Left renal pelvis (tissue), 4 donors: ENCODE measurements around the gene SUSD4. TPM values are rescaled to one million over a fixed set of nuclear protein-coding genes. Genes with fewer than 3 reads are reported as not detected.
"Not testable (repeated sequence)": the region's sequence is repeated elsewhere in the genome, so short reads cannot be mapped to it uniquely, and the experiment has no call there.

Experiments
- DNase-seq, 4 donors: peaks; one replicate each; pipeline ENCODE4 v3.0.0-alpha.2; 2013; ENCODE audit warnings: low read depth in 4 of 4, low spot score in 3 of 4
- polyA plus RNA-seq, 4 donors: library from polyadenylated mRNA; unstranded; fragments of 120-200 nt; gene quantifications; one replicate each; pipeline ENCODE4 v1.2.1, GENCODE V29; 2013; ENCODE audit not compliant: insufficient read length in 4 of 4

Gene SUSD4
- polyA plus RNA-seq, 4 donors: 0.91 to 21.1 (median 18.4) TPM

GRCh38 chr1:223299553-223299952 lies 64.4 kb downstream of the SUSD4 start:
- no peak for DNase-seq

GRCh38 chr1:223298701-223299100 lies 65.3 kb downstream of the SUSD4 start:
- no peak for DNase-seq

GRCh38 chr1:223297800-223298199 lies 66.2 kb downstream of the SUSD4 start:
- no peak for DNase-seq

- DNase-seq: no peak
Observed at GRCh38 chr1:223291796-223292195, 72.2 kb downstream of the SUSD4 start.

GRCh38 chr1:223290397-223290796 lies 73.6 kb downstream of the SUSD4 start:
- DNase-seq: no peak

DNA sequence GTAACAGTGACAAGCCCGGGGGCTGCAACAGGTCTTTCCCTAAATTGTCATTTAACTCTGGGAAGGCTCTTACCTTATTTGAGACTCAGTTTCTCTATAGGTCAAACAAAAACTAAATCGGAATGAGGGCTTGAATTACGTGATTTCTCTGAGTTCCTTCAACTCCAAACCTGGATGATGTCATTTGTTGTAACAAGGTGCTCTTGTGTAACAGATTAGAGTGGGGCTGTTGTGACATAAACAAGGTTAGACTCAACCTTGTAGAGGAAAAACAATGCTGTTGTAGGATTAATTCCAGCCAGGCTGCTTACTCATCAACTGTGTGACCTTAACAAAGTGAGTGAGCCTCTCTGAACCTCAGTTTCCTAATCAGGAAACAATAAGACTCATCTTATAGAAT lies 74.4 kb downstream of the SUSD4 start:
- no peak for DNase-seq

DNA sequence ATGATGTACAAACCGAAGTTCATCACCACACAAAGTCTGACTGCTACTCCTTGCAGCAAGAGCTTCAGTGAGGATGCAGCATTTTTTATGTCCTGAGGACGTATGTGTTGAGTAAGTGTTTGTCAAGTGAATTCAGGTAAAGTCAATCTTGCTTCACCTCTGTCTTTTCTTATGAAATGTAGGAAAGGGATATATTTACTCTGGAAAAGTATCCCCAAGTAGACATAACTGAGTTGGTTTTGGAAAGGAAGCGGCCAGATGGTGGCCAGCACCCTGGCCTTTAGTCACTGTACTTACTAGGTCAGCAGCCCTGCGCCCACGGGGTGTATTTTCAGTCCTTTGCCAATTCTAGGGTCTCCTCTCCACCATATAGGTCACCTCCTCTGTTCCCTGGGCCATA lies 75.2 kb downstream of the SUSD4 start:
- no peak for DNase-seq

DNA sequence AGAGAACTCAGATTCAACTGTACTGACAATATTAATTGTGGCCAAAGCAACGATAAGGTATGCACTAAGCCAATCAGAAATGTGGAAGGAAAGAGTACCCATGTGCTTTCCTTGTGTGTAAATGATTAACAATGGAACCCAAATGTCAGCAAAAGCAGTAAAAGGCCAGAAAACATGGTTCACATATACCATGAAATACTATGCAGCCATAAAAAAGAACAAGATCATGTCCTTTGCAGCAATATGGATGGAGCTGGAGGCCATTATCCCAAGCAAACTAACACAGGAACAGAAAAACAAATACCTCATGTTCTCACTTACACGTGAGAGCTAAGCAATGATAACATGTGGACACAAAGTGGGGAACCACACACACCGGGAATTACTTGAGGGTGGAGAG lies 78.5 kb downstream of the SUSD4 start:
- no peak for DNase-seq

GRCh38 chr1:223283697-223284096 lies 80.3 kb downstream of the SUSD4 start:
- not testable (repeated sequence) for DNase-seq

DNA sequence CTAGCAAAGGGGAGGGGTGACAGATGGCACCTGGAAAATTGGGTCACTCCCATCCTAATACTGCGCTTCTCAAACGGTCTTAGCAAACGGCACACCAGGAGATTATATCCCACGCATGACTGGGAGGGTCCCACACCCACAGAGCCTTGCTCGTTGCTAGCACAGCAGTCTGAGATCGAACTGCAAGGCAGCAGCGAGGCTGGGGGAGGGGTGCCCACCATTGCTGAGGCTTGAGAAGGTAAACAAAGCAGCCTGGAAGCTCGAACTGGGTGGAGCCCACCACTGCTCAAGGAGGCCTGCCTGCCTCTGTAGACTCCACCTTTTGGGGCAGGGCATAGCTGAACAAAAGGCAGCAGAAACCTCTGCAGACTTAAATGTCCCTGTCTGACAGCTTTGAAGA lies 85.7 kb downstream of the SUSD4 start:
- DNase-seq: not testable (repeated sequence)

- DNase-seq: no peak
Observed at GRCh38 chr1:223276029-223276428, 87.9 kb downstream of the SUSD4 start.

DNA sequence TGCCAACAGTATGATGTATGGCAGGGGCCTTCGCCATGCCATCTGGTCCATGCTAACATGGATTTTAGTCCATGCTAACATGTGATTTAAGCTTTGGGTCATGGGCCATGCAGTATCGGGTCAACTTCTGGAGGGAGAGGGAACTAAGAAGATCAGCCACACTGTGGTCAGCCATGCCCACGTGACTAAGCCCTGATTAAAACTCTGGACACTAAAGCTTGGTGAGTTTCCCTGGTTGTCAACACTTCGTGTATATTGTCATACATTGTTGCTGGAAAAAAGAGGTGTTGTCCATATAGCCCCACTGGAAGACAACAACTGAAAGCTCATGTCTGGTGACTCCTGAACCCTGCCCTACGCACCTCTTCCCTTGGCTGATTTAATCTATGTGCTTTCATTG lies 90.5 kb downstream of the SUSD4 start:
- DNase-seq: no peak

GRCh38 chr1:223271085-223271781 lies 92.7 kb downstream of the SUSD4 start:
- no peak for DNase-seq

GRCh38 chr1:223270155-223270554 lies 93.8 kb downstream of the SUSD4 start:
- no peak for DNase-seq

DNA sequence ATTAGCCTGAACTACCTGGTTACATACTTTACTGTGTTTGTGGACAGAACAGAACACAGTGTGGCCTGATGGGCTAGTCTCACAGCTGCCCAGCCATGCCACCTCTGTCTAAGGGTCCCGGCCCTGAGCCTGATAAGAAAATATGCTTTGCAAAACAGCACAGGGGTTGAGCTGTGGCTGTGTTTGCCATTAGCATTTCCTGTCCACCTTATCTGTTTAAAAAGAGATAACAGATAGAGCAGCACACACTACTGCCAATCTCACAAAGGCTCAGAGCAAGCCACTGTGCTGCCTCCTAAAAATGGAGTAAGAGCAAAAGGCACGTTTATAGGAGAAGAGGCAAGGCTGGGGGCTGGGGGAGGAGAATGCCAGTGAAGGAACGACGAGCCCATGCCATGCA lies 95.0 kb downstream of the SUSD4 start:
- DNase-seq: no peak

DNA sequence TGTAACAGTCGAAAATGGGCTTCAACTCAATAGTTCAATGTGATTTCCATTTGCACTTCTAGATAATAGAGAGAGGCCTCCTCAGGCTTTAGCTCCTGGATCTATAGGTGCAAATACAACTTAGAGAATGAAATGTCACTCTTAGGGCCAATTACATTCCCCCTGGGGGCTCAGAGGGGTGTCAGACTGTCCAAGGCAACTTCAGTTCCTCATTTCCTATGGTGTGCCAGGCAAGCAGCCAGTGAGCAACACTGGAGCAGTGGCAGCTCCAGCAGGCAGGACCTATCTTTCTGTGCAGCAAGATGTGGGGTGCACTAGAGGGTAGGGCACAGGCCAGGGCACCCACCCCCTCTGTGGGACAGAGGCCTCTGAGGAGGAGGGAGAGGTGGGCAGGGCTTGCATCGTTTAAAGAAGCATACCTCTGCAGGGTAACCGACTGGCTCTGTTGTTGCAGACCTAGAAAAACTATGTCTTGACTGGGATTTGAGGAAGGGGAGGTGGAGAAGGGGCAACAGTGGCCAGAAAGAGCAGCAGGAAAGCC lies 97.3 kb downstream of the SUSD4 start:
- no peak for DNase-seq

DNA sequence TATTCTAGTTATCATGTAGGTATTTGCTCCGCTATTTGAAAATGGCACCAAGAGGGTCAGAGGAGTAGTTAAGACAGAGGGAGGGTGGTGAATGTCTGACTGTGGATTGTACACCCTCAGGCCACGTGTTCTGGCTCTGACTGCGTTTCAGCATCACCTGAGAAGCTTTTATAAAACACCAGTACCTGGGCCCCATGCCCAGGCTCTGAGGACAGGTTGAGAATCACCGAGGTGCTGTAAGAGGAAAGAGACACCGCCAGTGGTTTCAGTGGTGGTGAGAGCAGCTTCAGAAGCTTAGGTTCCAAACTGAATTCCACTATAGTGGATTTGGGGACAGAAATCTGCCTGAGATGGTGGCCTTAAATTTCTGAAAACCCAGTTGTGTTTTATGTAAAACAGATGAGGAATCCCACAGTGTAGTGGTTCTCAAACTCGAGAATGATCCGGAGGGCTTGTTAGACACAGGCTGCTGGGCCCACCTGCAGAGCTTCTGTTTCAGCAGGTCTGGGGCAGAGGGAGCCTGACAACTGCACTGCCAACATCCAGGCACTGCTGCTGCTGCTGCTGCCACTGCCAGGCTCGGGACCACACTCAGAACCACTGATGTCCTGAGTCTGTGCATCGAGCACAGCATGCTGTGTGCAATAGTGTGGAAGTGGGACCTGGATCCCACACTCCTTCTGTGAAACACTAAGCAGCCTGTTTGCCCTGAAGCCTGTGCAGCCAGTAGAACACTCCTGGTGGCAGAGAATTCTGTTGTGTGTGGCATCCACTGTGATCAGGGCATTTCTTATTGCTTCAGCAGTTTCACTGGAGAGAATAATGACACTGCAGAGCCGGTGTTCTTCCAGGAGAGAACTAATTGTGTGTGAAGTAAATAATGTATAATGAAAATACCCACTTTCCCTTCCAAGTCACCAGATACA lies 98.7 kb downstream of the SUSD4 start:
- DNase-seq: no peak

- no peak for DNase-seq
Observed at GRCh38 chr1:223264529-223264928, 99.4 kb downstream of the SUSD4 start.

DNA sequence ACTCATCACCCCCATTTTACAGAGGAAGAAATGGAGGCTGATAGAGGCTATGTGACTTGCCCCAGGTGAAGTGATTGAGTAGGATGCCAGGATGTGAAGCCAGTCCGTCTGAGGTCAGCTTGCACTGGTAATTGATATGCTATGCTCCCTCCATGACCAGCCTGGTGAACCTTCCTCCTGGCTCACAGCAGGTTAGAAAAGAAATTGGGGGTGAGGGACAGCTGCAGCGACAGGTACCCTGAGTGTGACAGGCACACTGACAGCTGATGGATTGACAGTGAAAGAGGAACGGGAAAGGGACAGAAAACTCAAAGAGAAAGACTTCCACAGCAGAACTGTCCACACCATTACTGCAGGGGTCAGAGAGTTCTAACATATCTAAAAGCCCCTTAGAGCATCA lies 102.1 kb downstream of the SUSD4 start:
- no peak for DNase-seq

GRCh38 chr1:223260712-223261111 lies 103.3 kb downstream of the SUSD4 start:
- no peak for DNase-seq

GRCh38 chr1:223259462-223259861 lies 104.5 kb downstream of the SUSD4 start:
- DNase-seq: no peak

DNA sequence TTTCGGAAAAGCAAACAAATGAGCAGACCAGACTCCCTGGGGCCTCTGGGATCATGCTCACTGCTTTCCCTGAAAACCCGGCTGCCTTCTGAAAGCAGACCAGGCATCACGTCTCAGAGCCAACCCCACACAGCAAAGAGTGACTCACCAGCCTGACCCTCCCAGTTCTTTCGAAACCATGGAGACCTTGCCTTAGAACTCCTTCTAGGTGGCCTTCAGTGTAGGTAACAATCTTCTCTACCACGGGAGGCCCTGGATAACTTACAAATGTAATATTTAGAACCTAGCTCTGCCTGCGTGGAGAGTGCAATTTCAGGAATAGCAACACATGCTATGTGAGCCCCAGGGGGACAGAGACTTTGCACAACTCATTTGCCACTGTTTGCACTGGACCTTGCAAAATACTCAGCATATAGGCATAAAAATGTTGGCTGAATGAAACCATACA lies 105.2 kb downstream of the SUSD4 start:
- DNase-seq: no peak
